CD4-positive, alpha-beta memory T cell (primary cell): ENCODE results near the gene RERE. TPM values are rescaled to one million over a fixed set of nuclear protein-coding genes. Genes with fewer than 3 reads are reported as not detected.
A peak's percentile ranks its signal among the peaks of the same experiment; 100 is the strongest.

ENCODE experiments used
- CTCF ChIA-PET: fragments of 350-600 bp; sonication (Branson Sonifier 250); formaldehyde crosslinking; loops from one replicate; lab custom pipeline; 2021; ENCODE audit warnings: inconsistent platforms; ENCODE audit not compliant: partially characterized antibody; lab: Charles Lee
- POLR2A ChIA-PET: fragments of 350-600 bp; sonication (Branson Sonifier 250); formaldehyde crosslinking; loops from one replicate; lab custom pipeline; 2021; ENCODE audit not compliant: partially characterized antibody; lab: Charles Lee
- DNase-seq, 5 donors: peaks; one replicate each; pipeline versions ENCODE4 v3.0.0 to v3.0.0-alpha.2; 2020 to 2022; ENCODE audit warnings: mixed read lengths in 1 of 5
- H3K27ac ChIP-seq: one replicate; pipeline ENCODE4 v1.7.0; 2013; ENCODE audit warnings: low read depth, low read length
- H3K27me3 ChIP-seq: 2 replicates; pipeline ENCODE4 v1.7.0; 2013; ENCODE audit warnings: mild to moderate bottlenecking, low read length, moderate library complexity; ENCODE audit not compliant: insufficient read depth
- H3K36me3 ChIP-seq: 2 replicates; pipeline ENCODE4 v1.7.0; 2013; ENCODE audit warnings: mild to moderate bottlenecking, low read length, moderate library complexity; ENCODE audit not compliant: insufficient read depth
- H3K4me1 ChIP-seq: 2 replicates; pipeline ENCODE4 v1.7.0; 2013; ENCODE audit warnings: mild to moderate bottlenecking, low read length, moderate library complexity; ENCODE audit not compliant: insufficient read depth
- H3K4me3 ChIP-seq, 2 donors: one replicate each; pipeline ENCODE4 v1.7.0; 2013; ENCODE audit warnings: low read length in 2 of 2, mild to moderate bottlenecking in 1 of 2
- H3K9me3 ChIP-seq, 2 donors: one replicate each; pipeline ENCODE4 v1.7.0; 2013; ENCODE audit warnings: low read length in 2 of 2, control low read depth in 1 of 2; ENCODE audit not compliant: control insufficient read depth in 1 of 2
- H3K27ac Mint-ChIP-seq, 7 donors: one replicate each; pipeline ENCODE4 v1.8.0; 2020 to 2021; ENCODE audit warnings: mixed read lengths in 7 of 7, mild to moderate bottlenecking in 6 of 7, inconsistent platforms in 3 of 7, moderate library complexity in 3 of 7
- H3K27me3 Mint-ChIP-seq, 2 donors: one replicate each; pipeline ENCODE4 v1.8.0; 2020 to 2021; ENCODE audit warnings: mixed read lengths in 2 of 2
- H3K36me3 Mint-ChIP-seq, 2 donors: one replicate each; pipeline ENCODE4 v1.8.0; 2020 to 2021; ENCODE audit warnings: mixed read lengths in 2 of 2, inconsistent platforms in 1 of 2, mild to moderate bottlenecking in 1 of 2
- H3K4me1 Mint-ChIP-seq, 4 donors: one replicate each; pipeline ENCODE4 v1.8.0; 2020 to 2021; ENCODE audit warnings: mixed read lengths in 4 of 4, mild to moderate bottlenecking in 1 of 4
- H3K4me3 Mint-ChIP-seq, 8 donors: one replicate each; pipeline ENCODE4 v1.8.0; 2020 to 2021; ENCODE audit warnings: mixed read lengths in 8 of 8, mild to moderate bottlenecking in 7 of 8, moderate library complexity in 6 of 8, inconsistent platforms in 3 of 8
- H3K9me3 Mint-ChIP-seq, 8 donors: one replicate each; pipeline ENCODE4 v1.8.0; 2020 to 2021; ENCODE audit warnings: mixed read lengths in 8 of 8, mild to moderate bottlenecking in 5 of 8, inconsistent platforms in 3 of 8, moderate library complexity in 1 of 8
- intact Hi-C: fragments of 100-400 bp; cut with micrococcal nuclease; formaldehyde crosslinking; loops from one replicate; pipeline ENCODE4 v1.15.1; 2023
- polyA plus RNA-seq, 2 donors: library from polyadenylated mRNA; unstranded; fragments of 300-500 nt; fragmentation: Illumina TruSeq; gene quantifications; one replicate each; pipeline ENCODE4 v1.2.3, GENCODE V29; 2021
- total RNA-seq, 2 experiments: library from RNA; stranded (reverse); gene quantifications; one replicate each; pipeline ENCODE4 v1.2.3, GENCODE V29; 2021

RERE gene
- total and polyA plus RNA-seq, 4 experiments from 2014 or later: 0.38 to 117 (median 60.3) TPM

GRCh38 chr1:8483586-8483985, 333.9 kb downstream of the RERE start:
- Mint-ChIP-seq H3K4me3 (no peak overlapping the region), H3K4me1 (peaks cover 0 to 11% (median 7%) of the 10 kb centered on the region in 4 donors), H3K9me3 (no peaks in the 10 kb centered on the region), H3K36me3 (peaks cover 5 to 9% of the 10 kb centered on the region in 2 donors), H3K27ac (no peak overlapping the region), H3K27me3 (no peaks in the 10 kb centered on the region)
- Histone ChIP-seq H3K9me3 (no peaks in the 10 kb centered on the region), H3K4me1 (no peaks in the 10 kb centered on the region), H3K27ac (no peak overlapping the region), H3K4me3 (no peak overlapping the region), H3K36me3 (no peaks in the 10 kb centered on the region), H3K27me3 (no peaks in the 10 kb centered on the region)
- ChIA-PET POLR2A (no interaction called here), CTCF (interaction anchor here (0.6 to 1.0 kb wide), 2 partner anchors 14 to 74 kb away, joined by 3 read pairs; no protein-coding TSS in a partner anchor)
- no peak for DNase-seq
- intact Hi-C loops: no loop called here

GRCh38 chr1:8482979-8483381, 334.5 kb downstream of the RERE start:
- ChIA-PET POLR2A (no interaction called here), CTCF (interaction anchor here (0.6 to 1.6 kb wide), 4 partner anchors 17 to 658 kb away, joined by 3 read pairs; no protein-coding TSS in a partner anchor)
- H3K4me1 ChIP-seq: no peaks in the 10 kb centered on the region
- H3K27ac ChIP-seq: no peak overlapping the region
- Mint-ChIP-seq H3K4me3 (no peak overlapping the region), H3K27ac (no peak overlapping the region), H3K9me3 (no peaks in the 10 kb centered on the region), H3K4me1 (peaks cover 4 to 14% (median 10%) of the 10 kb centered on the region in 4 donors), H3K36me3 (peaks cover 5 to 9% of the 10 kb centered on the region in 2 donors), H3K27me3 (no peaks in the 10 kb centered on the region)
- no peaks in the 10 kb centered on the region for H3K9me3 ChIP-seq
- H3K4me3 ChIP-seq: no peak overlapping the region
- H3K27me3 ChIP-seq: no peaks in the 10 kb centered on the region
- no peaks in the 10 kb centered on the region for H3K36me3 ChIP-seq
- intact Hi-C loops: no loop called here
- DNase-seq: no peak

- peaks cover 5 to 9% of the 10 kb centered on the region in 2 donors for H3K36me3 Mint-ChIP-seq
- H3K36me3 ChIP-seq: no peaks in the 10 kb centered on the region
- H3K9me3 Mint-ChIP-seq: no peaks in the 10 kb centered on the region
- no peak overlapping the region for H3K4me3 Mint-ChIP-seq
- H3K9me3 ChIP-seq: no peaks in the 10 kb centered on the region
- H3K4me3 ChIP-seq: no peak overlapping the region
- intact Hi-C loops: no loop called here
- H3K27me3 ChIP-seq: no peaks in the 10 kb centered on the region
- no peak overlapping the region for H3K27ac Mint-ChIP-seq
- H3K27me3 Mint-ChIP-seq: no peaks in the 10 kb centered on the region
- ChIA-PET POLR2A (interaction anchor here (0.7 kb wide), 1 partner anchor 85 kb away, joined by 3 read pairs; no protein-coding TSS in a partner anchor), CTCF (interaction anchor here (1.6 kb wide), 1 partner anchor 44 kb away, joined by 3 read pairs; no protein-coding TSS in a partner anchor)
- H3K27ac ChIP-seq: no peak overlapping the region
- DNase-seq: no peak
- peaks cover 14 to 19% (median 17%) of the 10 kb centered on the region in 4 donors for H3K4me1 Mint-ChIP-seq
- no peaks in the 10 kb centered on the region for H3K4me1 ChIP-seq
Observed at GRCh38 chr1:8481650-8482380, 335.6 kb downstream of the RERE start.

GRCh38 chr1:8478566-8478965, 338.9 kb downstream of the RERE start:
- ChIA-PET POLR2A (interaction anchor here (1.5 kb wide), 1 partner anchor 8 kb away, joined by 5 read pairs; no protein-coding TSS in a partner anchor), CTCF (interaction anchor here (1.6 kb wide), 1 partner anchor 58 kb away, joined by 3 read pairs; no protein-coding TSS in a partner anchor)
- Mint-ChIP-seq H3K27me3 (no peaks in the 10 kb centered on the region), H3K36me3 (peaks cover 3 to 5% of the 10 kb centered on the region in 2 donors), H3K9me3 (no peaks in the 10 kb centered on the region), H3K4me3 (no peak overlapping the region), H3K4me1 (peaks cover 12 to 29% (median 19%) of the 10 kb centered on the region in 4 donors), H3K27ac (no peak overlapping the region)
- Histone ChIP-seq H3K4me3 (no peak overlapping the region), H3K36me3 (no peaks in the 10 kb centered on the region), H3K9me3 (no peaks in the 10 kb centered on the region), H3K4me1 (peaks cover under 1% of the 10 kb centered on the region), H3K27ac (no peak overlapping the region), H3K27me3 (no peaks in the 10 kb centered on the region)
- DNase-seq: no peak
- intact Hi-C loops: no loop called here

GRCh38 chr1:8477983-8478362, 339.5 kb downstream of the RERE start:
- Mint-ChIP-seq H3K27ac (peak overlapping the region in 3 of 7 donors; percentile 5 to 76 (median 38)), H3K4me3 (no peak overlapping the region), H3K36me3 (peaks cover 3 to 5% of the 10 kb centered on the region in 2 donors), H3K9me3 (no peaks in the 10 kb centered on the region), H3K4me1 (peaks cover 18 to 35% (median 25%) of the 10 kb centered on the region in 4 donors), H3K27me3 (no peaks in the 10 kb centered on the region)
- H3K27me3 ChIP-seq: no peaks in the 10 kb centered on the region
- peaks cover 6% of the 10 kb centered on the region for H3K4me1 ChIP-seq
- H3K36me3 ChIP-seq: no peaks in the 10 kb centered on the region
- intact Hi-C loops: no loop called here
- H3K4me3 ChIP-seq: no peak overlapping the region
- no peak overlapping the region for H3K27ac ChIP-seq
- no peak for DNase-seq
- POLR2A ChIA-PET: interaction anchor here (1.5 kb wide), 1 partner anchor 8 kb away, joined by 5 read pairs; no protein-coding TSS in a partner anchor
- CTCF ChIA-PET: interaction anchor here (1.6 kb wide), 1 partner anchor 58 kb away, joined by 3 read pairs; no protein-coding TSS in a partner anchor
- H3K9me3 ChIP-seq: no peaks in the 10 kb centered on the region

GRCh38 chr1:8477166-8477982, 340.1 kb downstream of the RERE start:
- Mint-ChIP-seq H3K36me3 (peaks cover 3% of the 10 kb centered on the region in 2 donors), H3K27me3 (no peaks in the 10 kb centered on the region), H3K4me3 (peak overlapping the region in 1 of 8 donors; percentile 7), H3K27ac (peak overlapping the region in 3 of 7 donors; percentile 24 to 65 (median 34)), H3K9me3 (no peaks in the 10 kb centered on the region), H3K4me1 (peaks cover 24 to 41% (median 31%) of the 10 kb centered on the region in 4 donors)
- POLR2A ChIA-PET: no interaction called here
- Histone ChIP-seq H3K9me3 (no peaks in the 10 kb centered on the region), H3K4me1 (peaks cover 12% of the 10 kb centered on the region), H3K4me3 (no peak overlapping the region), H3K27ac (no peak overlapping the region), H3K36me3 (no peaks in the 10 kb centered on the region), H3K27me3 (no peaks in the 10 kb centered on the region)
- intact Hi-C loops: no loop called here
- DNase-seq: no peak
- CTCF ChIA-PET: interaction anchor here (1.6 kb wide), 1 partner anchor 57 kb away, joined by 3 read pairs; no protein-coding TSS in a partner anchor
